ENCODE measurements around the gene TNS4. TPM values are rescaled to one million over a fixed set of nuclear protein-coding genes. Genes with fewer than 3 reads are reported as not detected.

Gene TNS4
- total RNA-seq, 1 donor from 2014 or later = not detected

- H3K27ac Mint-ChIP-seq (ENCODE audit: unreplicated experiment) = peak overlapping the region; percentile 92
- H3K4me3 ChIP-seq (ENCODE audit: insufficient read depth, low read depth, low read length) = no peak overlapping the region
- no peaks in the 10 kb centered on the region for H4K20me1 ChIP-seq (ENCODE audit: insufficient read depth, low read length)
- H2AFZ ChIP-seq (ENCODE audit: low read depth, low read length) = no peak overlapping the region
- peak overlapping the region; percentile 61 for H3K27ac ChIP-seq (ENCODE audit: low read depth, low read length)
- TF ChIP-seq EZH2 (IDR thresholded peaks at IDR 0.05; ENCODE audit: insufficient read depth, low read length) (no peak), CTCF (IDR thresholded peaks at IDR 0.05; ENCODE audit: insufficient read depth, low read depth, low read length) (no peak)
- FAIRE-seq (peak; percentile 32), DNase-seq (ENCODE audit: low read depth) (peak; percentile 91)
- no peaks in the 10 kb centered on the region for H3K36me3 Mint-ChIP-seq (ENCODE audit: low read depth, unreplicated experiment)
- no peaks in the 10 kb centered on the region for H3K9me3 ChIP-seq (ENCODE audit: insufficient read depth, low read depth, low read length)
- no peak overlapping the region for H3K4me3 Mint-ChIP-seq (ENCODE audit: unreplicated experiment)
- H3K27me3 Mint-ChIP-seq (ENCODE audit: low read depth, unreplicated experiment) = peaks cover 13% of the 10 kb centered on the region
- peaks cover 22% of the 10 kb centered on the region for H3K4me1 ChIP-seq (ENCODE audit: insufficient read depth, low read length)
- H3K4me2 ChIP-seq (ENCODE audit: low read length) = peak overlapping the region; percentile 11
- H3K9ac ChIP-seq (ENCODE audit: low read length) = peak overlapping the region; percentile 54
- H3K27me3 ChIP-seq (ENCODE audit: insufficient read depth, low read length) = no peaks in the 10 kb centered on the region
- H3K9me3 Mint-ChIP-seq (ENCODE audit: unreplicated experiment) = peaks cover 5% of the 10 kb centered on the region
- peaks cover 11% of the 10 kb centered on the region for H3K4me1 Mint-ChIP-seq (ENCODE audit: low read depth, unreplicated experiment)
- H3K79me2 ChIP-seq (ENCODE audit: insufficient read depth, low read length) = no peaks in the 10 kb centered on the region
- H3K36me3 ChIP-seq (ENCODE audit: insufficient read depth, low read length) = no peaks in the 10 kb centered on the region
Observed at GRCh38 chr17:40542558-40543411, 41.4 kb upstream of the TNS4 start.

GRCh38 chr17:40541873-40542557 lies 40.6 kb upstream of the TNS4 start:
- peaks cover 18% of the 10 kb centered on the region for H3K4me1 ChIP-seq (ENCODE audit: insufficient read depth, low read length)
- Mint-ChIP-seq H3K27me3 (ENCODE audit: low read depth, unreplicated experiment) (peaks cover 13% of the 10 kb centered on the region), H3K9me3 (ENCODE audit: unreplicated experiment) (peaks cover 5% of the 10 kb centered on the region), H3K27ac (ENCODE audit: unreplicated experiment) (peak overlapping the region; percentile 92), H3K36me3 (ENCODE audit: low read depth, unreplicated experiment) (no peaks in the 10 kb centered on the region), H3K4me3 (ENCODE audit: unreplicated experiment) (no peak overlapping the region), H3K4me1 (ENCODE audit: low read depth, unreplicated experiment) (peaks cover 10% of the 10 kb centered on the region)
- FAIRE-seq (no peak), DNase-seq (ENCODE audit: low read depth) (no peak)
- H3K79me2 ChIP-seq (ENCODE audit: insufficient read depth, low read length) = no peaks in the 10 kb centered on the region
- H3K27me3 ChIP-seq (ENCODE audit: insufficient read depth, low read length) = no peaks in the 10 kb centered on the region
- H3K4me3 ChIP-seq (ENCODE audit: insufficient read depth, low read depth, low read length) = no peak overlapping the region
- peak overlapping the region; percentile 54 for H3K9ac ChIP-seq (ENCODE audit: low read length)
- H3K4me2 ChIP-seq (ENCODE audit: low read length) = peak overlapping the region; percentile 11
- H2AFZ ChIP-seq (ENCODE audit: low read depth, low read length) = no peak overlapping the region
- no peaks in the 10 kb centered on the region for H4K20me1 ChIP-seq (ENCODE audit: insufficient read depth, low read length)
- no peaks in the 10 kb centered on the region for H3K36me3 ChIP-seq (ENCODE audit: insufficient read depth, low read length)
- H3K27ac ChIP-seq (ENCODE audit: low read depth, low read length) = peak overlapping the region; percentile 61
- TF ChIP-seq CTCF (IDR thresholded peaks at IDR 0.05; ENCODE audit: insufficient read depth, low read depth, low read length) (no peak), EZH2 (IDR thresholded peaks at IDR 0.05; ENCODE audit: insufficient read depth, low read length) (no peak)
- no peaks in the 10 kb centered on the region for H3K9me3 ChIP-seq (ENCODE audit: insufficient read depth, low read depth, low read length)

Data from astrocyte (in vitro differentiated cells and primary cell).